GM12878 (cell line): Measurements from ENCODE around the gene SCAF8. TPM values are rescaled to one million over a fixed set of nuclear protein-coding genes. Genes with fewer than 3 reads are reported as not detected.

ENCODE experiments used
- ATAC-seq: fragments of 200-7000 bp; cut with Tn5 transposase; 3 replicates; pipeline ENCODE4 v1.9.1; 2020; ENCODE audit warnings: mild to moderate bottlenecking, moderate library complexity
- BruUV-seq: library from RNA; stranded (reverse); fragments of 400-500 nt; replicated peaks from 2 replicates; lab custom pipeline; 2021; lab: Mats Ljungman, UMichigan
- CTCF ChIA-PET: fragments of 300-600 bp; sonication (Branson Sonifier 250); formaldehyde crosslinking; extraction: SDS; loops from one replicate; lab custom pipeline; 2021; ENCODE audit warnings: inconsistent platforms; lab: Yijun Ruan, JAX
- POLR2A ChIA-PET: fragments of 350-600 bp; formaldehyde crosslinking; extraction: SDS; loops from one replicate; lab custom pipeline; 2021; ENCODE audit warnings: inconsistent platforms; lab: Charles Lee
- RAD21 ChIA-PET: fragments of 300-600 bp; sonication (Branson Sonifier 250); formaldehyde crosslinking; loops from one replicate; lab custom pipeline; 2023; ENCODE audit warnings: antibody characterized with exemption; ENCODE audit not compliant: unreplicated experiment; lab: Charles Lee
- SMC1A ChIA-PET: fragments of 300-600 bp; sonication (Branson Sonifier 250); formaldehyde crosslinking; loops from one replicate; lab custom pipeline; 2023; ENCODE audit not compliant: unreplicated experiment, uncharacterized antibody; lab: Charles Lee
- DNase-seq: peaks from one replicate; pipeline ENCODE4 v3.0.0-alpha.2; 2011; ENCODE audit warnings: low read depth, low spot score
- FAIRE-seq: peaks from 3 replicates; lab custom pipeline; 2011; peaks lifted over from hg19 to GRCh38; lab: Jason Lieb, UNC
- H2AFZ ChIP-seq: 2 replicates; pipeline ENCODE4 v1.6.0; 2011; ENCODE audit warnings: low read depth, low read length, control low read depth; ENCODE audit not compliant: control insufficient read depth
- H3K27ac ChIP-seq: 2 replicates; pipeline ENCODE4 v1.5.1; 2011; ENCODE audit warnings: control low read depth; ENCODE audit not compliant: control insufficient read depth, insufficient read depth
- H3K27me3 ChIP-seq, 2 experiments: replicated peaks in 1 of 2; 2 replicates each; pipeline versions ENCODE4 v1.6.0 to v1.6.1; 2011; ENCODE audit warnings: low read length in 1 of 2; ENCODE audit not compliant: control insufficient read depth in 2 of 2, insufficient read depth in 2 of 2
- H3K36me3 ChIP-seq, 2 experiments: 2 replicates each; pipeline ENCODE4 v1.5.1; 2011; ENCODE audit warnings: low read length in 1 of 2; ENCODE audit not compliant: control insufficient read depth in 2 of 2, insufficient read depth in 2 of 2
- H3K4me1 ChIP-seq: 2 replicates; pipeline ENCODE4 v1.6.1; 2011; ENCODE audit warnings: mild to moderate bottlenecking, low read length, moderate library complexity, mixed read lengths; ENCODE audit not compliant: control insufficient read depth, insufficient read depth
- H3K4me2 ChIP-seq: 2 replicates; pipeline ENCODE4 v1.6.0; 2011; ENCODE audit warnings: control low read depth; ENCODE audit not compliant: control insufficient read depth, insufficient read depth
- H3K4me3 ChIP-seq: fragments of 200-600 bp; sonication (generic); 2 replicates; pipeline ENCODE4 v1.5.1; 2016
- H3K79me2 ChIP-seq: 2 replicates; pipeline ENCODE4 v1.6.0; 2011; ENCODE audit warnings: low read length; ENCODE audit not compliant: control insufficient read depth, insufficient read depth
- H3K9ac ChIP-seq: 2 replicates; pipeline ENCODE4 v1.8.0; 2011; ENCODE audit warnings: low read length, control low read depth, mixed read lengths; ENCODE audit not compliant: control insufficient read depth, insufficient read depth
- H3K9me3 ChIP-seq: replicated peaks from 3 replicates; pipeline ENCODE4 v1.5.1; 2011; ENCODE audit warnings: mild to moderate bottlenecking, low read length; ENCODE audit not compliant: control insufficient read depth, insufficient read depth
- H4K20me1 ChIP-seq: 2 replicates; pipeline ENCODE4 v1.6.0; 2011; ENCODE audit not compliant: control insufficient read depth, insufficient read depth
- EED ChIP-seq: sonication (generic); IDR thresholded peaks from 2 replicates; pipeline ENCODE4 v1.6.1; 2016; ENCODE audit warnings: antibody characterized with exemption, low read depth
- EGR1 ChIP-seq, 2 experiments: IDR thresholded peaks; 1 replicate in 1 of 2; 2 replicates in 1 of 2; pipeline ENCODE4 v1.6.1; 2011 to 2012; ENCODE audit warnings: low read depth in 2 of 2, low read length in 2 of 2, borderline replicate concordance in 1 of 2, mild to moderate bottlenecking in 1 of 2, moderate library complexity in 1 of 2
- NFIC ChIP-seq: IDR thresholded peaks from 2 replicates; pipeline ENCODE4 v1.6.1; 2012; ENCODE audit warnings: low read depth, mild to moderate bottlenecking, inconsistent platforms, low read length, moderate library complexity
- PBX3 ChIP-seq: IDR thresholded peaks from 2 replicates; pipeline ENCODE4 v1.6.1; 2011; ENCODE audit warnings: mild to moderate bottlenecking, low read depth, low read length, moderate library complexity; ENCODE audit not compliant: insufficient replicate concordance
- RB1 ChIP-seq: fragments of 450-650 bp; formaldehyde crosslinking; IDR thresholded peaks from 2 replicates; pipeline ENCODE4 v1.6.1; 2017; ENCODE audit warnings: mild to moderate bottlenecking, borderline replicate concordance
- RCOR1 ChIP-seq: conservative IDR thresholded peaks from 2 replicates; pipeline ENCODE4 v1.6.1; 2012; ENCODE audit warnings: low read depth, low read length, improper control_type of control experiment
- RUNX3 ChIP-seq: IDR thresholded peaks from 2 replicates; pipeline ENCODE4 v1.6.1; 2012; ENCODE audit warnings: low read length, inconsistent platforms
- TAF1 ChIP-seq: IDR thresholded peaks from 2 replicates; pipeline ENCODE4 v1.6.1; 2011; ENCODE audit warnings: mild to moderate bottlenecking, low read depth, low read length, borderline replicate concordance
- ZNF687 ChIP-seq: fragments of 450-650 bp; IDR thresholded peaks from 2 replicates; pipeline ENCODE4 v1.6.1; 2017; ENCODE audit warnings: mild to moderate bottlenecking, moderate library complexity
- ZZZ3 ChIP-seq: IDR thresholded peaks from 2 replicates; pipeline ENCODE4 v1.6.1; 2011; ENCODE audit warnings: low read depth; ENCODE audit not compliant: control insufficient read depth, insufficient read length
- WGBS: methylation state at CpG from one replicate; pipeline ENCODE4 v1.1.6; 2016; ENCODE audit warnings: low lambda C conversion rate; ENCODE audit not compliant: insufficient replicate concordance, insufficient coverage; ENCODE audit errors: missing lambda C conversion rate; 5-methylcytosine and 5-hydroxymethylcytosine counted together
- in situ Hi-C: fragments of 300-500 bp; cut with MboI; formaldehyde crosslinking; loops from 9 replicates; pipeline ENCODE4 v1.14.3; 2018; ENCODE audit warnings: mixed read lengths
- intact Hi-C: fragments of 100-400 bp; cut with micrococcal nuclease; formaldehyde crosslinking; loops from one replicate; pipeline ENCODE4 v1.14.2; 2022; ENCODE audit not compliant: unreplicated experiment
- polyA plus RNA-seq, 11 experiments: library from polyadenylated mRNA; depleted of rRNA in 4 of 11; unstranded in 6 of 11; stranded (reverse) in 5 of 11; fragments of >200 nt; fragmentation: Nextera tagmentation in 4 of 11; fragmentation: Illumina TruSeq in 1 of 11; extraction: Ambion mirVana in 4 of 11; extraction: Trizol in 1 of 11; gene quantifications; 1 replicate in 1 of 11; 2 replicates in 10 of 11; pipeline versions ENCODE4 v1.2.1 to v1.2.3, GENCODE V29; 2011 to 2016; ENCODE audit warnings: inconsistent platforms in 2 of 11, missing spikeins in 2 of 11, low read depth in 1 of 11
- total RNA-seq, 4 experiments: library from RNA; depleted of rRNA in 3 of 4; stranded (reverse); fragments of >200 nt in 3 of 4; fragmentation: Illumina TruSeq in 1 of 4; extraction: Trizol in 1 of 4; gene quantifications; 2 replicates each; pipeline versions ENCODE4 v1.2.1 to v1.2.3, GENCODE V29; 2013 to 2021
- TF ChIP-seq, protein P1 (sequence below): fragments of 150-350 bp; IDR thresholded peaks from 2 replicates; pipeline ENCODE4 v1.6.1; 2014; ENCODE audit warnings: mild to moderate bottlenecking, low read depth, low read length
- TF ChIP-seq, protein P2 (sequence below): fragments of 450-650 bp; IDR thresholded peaks from 2 replicates; pipeline ENCODE4 v1.6.1; 2016; ENCODE audit warnings: mild to moderate bottlenecking

The SCAF8 gene
- total and polyA plus RNA-seq, 10 of the 15 experiments (the other 5 are each of a cell fraction or from before 2014, with no cell fraction given): 8.1 to 28.8 (median 15.9) TPM

DNA sequence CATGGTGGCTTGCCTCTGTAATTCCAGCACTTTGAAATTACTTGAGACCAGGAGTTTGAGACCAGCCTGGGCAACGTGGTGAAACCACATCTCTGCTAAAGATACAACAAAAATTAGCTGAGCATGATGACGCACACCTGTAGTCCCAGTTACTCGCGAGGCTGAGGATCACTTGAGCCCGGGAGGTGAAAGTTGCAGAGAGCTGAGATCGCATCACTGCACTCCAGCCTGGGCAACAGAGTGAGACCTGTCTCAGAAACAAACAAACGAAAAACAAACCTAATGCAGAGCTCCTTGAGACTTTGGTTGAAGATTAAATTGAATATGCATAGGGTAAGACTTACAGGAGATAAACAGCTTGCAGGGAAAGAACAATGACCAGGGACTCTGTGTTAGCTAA is 80.8 kb downstream of the SCAF8 start:
- peak; percentile 52 for DNase-seq
- peak overlapping the region; percentile 13; the same call in 1 of the 2 replicates for H3K27ac ChIP-seq
- peaks cover 4 to 36% of the 10 kb centered on the region in 2 experiments for H3K36me3 ChIP-seq
- ChIA-PET CTCF (interaction anchor here (1.4 to 2.1 kb wide), 3 partner anchors 8 to 138 kb away, joined by 6 to 7 read pairs (median 6); no protein-coding TSS in a partner anchor), SMC1A (interaction anchor here (0.8 to 2.0 kb wide), 7 partner anchors 8 to 814 kb away, joined by 3 to 8 read pairs (median 4); no protein-coding TSS in a partner anchor), POLR2A (interaction anchor here (0.6 kb wide), 3 partner anchors 102 to 314 kb away, joined by 3 to 4 read pairs (median 3); no protein-coding TSS in a partner anchor), RAD21 (interaction anchor here (1.5 to 1.7 kb wide), 2 partner anchors 8 to 41 kb away, joined by 4 to 8 read pairs; no protein-coding TSS in a partner anchor)
- WGBS: under 1% methylated on average over 7 of the region's 7 CpGs
- in situ Hi-C loops: no loop called here
- H3K4me3 ChIP-seq: no peak overlapping the region
- ATAC-seq: peak; percentile 87
- H4K20me1 ChIP-seq: no peaks in the 10 kb centered on the region
- BruUV-seq: no TSS peak
- peak overlapping the region; percentile 4; the same call in 1 of the 2 replicates for H3K4me2 ChIP-seq
- no peaks in the 10 kb centered on the region for H3K79me2 ChIP-seq
- H3K27me3 ChIP-seq: no peaks in the 10 kb centered on the region
- FAIRE-seq: peak; percentile 73
- H3K9me3 ChIP-seq: no peaks in the 10 kb centered on the region; the same call in 2 of the 3 replicates
- no peak overlapping the region for H3K9ac ChIP-seq
- intact Hi-C loops: no loop called here
- H2AFZ ChIP-seq: no peak overlapping the region
- TF ChIP-seq RB1: no peak
- no peak for TF ChIP-seq ZZZ3
- peak; percentile 59; the same call in 1 of the 2 replicates for TF ChIP-seq TAF1
- no peak for TF ChIP-seq ZNF687
- TF ChIP-seq RCOR1: no peak
- no peak for TF ChIP-seq EGR1 (IDR thresholded peaks at IDR 0.05; ENCODE audit: borderline replicate concordance in 1 of 2, low read depth in 2 of 2, low read length in 2 of 2)
- no peak for TF ChIP-seq EED
- no peak for TF ChIP-seq PBX3
- TF ChIP-seq NFIC: no peak
- TF ChIP-seq, protein P1, sequence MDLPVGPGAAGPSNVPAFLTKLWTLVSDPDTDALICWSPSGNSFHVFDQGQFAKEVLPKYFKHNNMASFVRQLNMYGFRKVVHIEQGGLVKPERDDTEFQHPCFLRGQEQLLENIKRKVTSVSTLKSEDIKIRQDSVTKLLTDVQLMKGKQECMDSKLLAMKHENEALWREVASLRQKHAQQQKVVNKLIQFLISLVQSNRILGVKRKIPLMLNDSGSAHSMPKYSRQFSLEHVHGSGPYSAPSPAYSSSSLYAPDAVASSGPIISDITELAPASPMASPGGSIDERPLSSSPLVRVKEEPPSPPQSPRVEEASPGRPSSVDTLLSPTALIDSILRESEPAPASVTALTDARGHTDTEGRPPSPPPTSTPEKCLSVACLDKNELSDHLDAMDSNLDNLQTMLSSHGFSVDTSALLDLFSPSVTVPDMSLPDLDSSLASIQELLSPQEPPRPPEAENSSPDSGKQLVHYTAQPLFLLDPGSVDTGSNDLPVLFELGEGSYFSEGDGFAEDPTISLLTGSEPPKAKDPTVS: no peak
- TF ChIP-seq, protein P2, sequence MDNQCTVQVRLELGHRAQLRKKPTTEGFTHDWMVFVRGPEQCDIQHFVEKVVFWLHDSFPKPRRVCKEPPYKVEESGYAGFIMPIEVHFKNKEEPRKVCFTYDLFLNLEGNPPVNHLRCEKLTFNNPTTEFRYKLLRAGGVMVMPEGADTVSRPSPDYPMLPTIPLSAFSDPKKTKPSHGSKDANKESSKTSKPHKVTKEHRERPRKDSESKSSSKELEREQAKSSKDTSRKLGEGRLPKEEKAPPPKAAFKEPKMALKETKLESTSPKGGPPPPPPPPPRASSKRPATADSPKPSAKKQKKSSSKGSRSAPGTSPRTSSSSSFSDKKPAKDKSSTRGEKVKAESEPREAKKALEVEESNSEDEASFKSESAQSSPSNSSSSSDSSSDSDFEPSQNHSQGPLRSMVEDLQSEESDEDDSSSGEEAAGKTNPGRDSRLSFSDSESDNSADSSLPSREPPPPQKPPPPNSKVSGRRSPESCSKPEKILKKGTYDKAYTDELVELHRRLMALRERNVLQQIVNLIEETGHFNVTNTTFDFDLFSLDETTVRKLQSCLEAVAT: no peak
- TF ChIP-seq RUNX3: peak; percentile 14; the same call in 1 of the 2 replicates
- H3K4me1 ChIP-seq: peaks cover 16% of the 10 kb centered on the region
